HepG2 (cell line): ENCODE results near the gene RFFL. TPM values are rescaled to one million over a fixed set of nuclear protein-coding genes. Genes with fewer than 3 reads are reported as not detected.

ENCODE experiments used
- CEBPB ChIP-seq: IDR thresholded peaks from 2 replicates; pipeline ENCODE4 v1.6.1; 2011; ENCODE audit warnings: low read depth, low read length, improper control_type of control experiment, borderline replicate concordance
- HOXA5 ChIP-seq: sonication (generic); formaldehyde crosslinking; IDR thresholded peaks from 2 replicates; pipeline ENCODE4 v1.4.0; 2020; ENCODE audit warnings: missing genetic modification reagents
- polyA plus RNA-seq, 8 experiments: library from polyadenylated mRNA; depleted of rRNA in 3 of 8; stranded (reverse) in 7 of 8; unstranded in 1 of 8; fragments of >200 nt; fragmentation: Illumina TruSeq in 4 of 8; extraction: Trizol in 4 of 8; gene quantifications; 2 replicates each; pipeline versions ENCODE4 v1.2.1 to v1.2.3, GENCODE V29; 2011 to 2016; ENCODE audit warnings: low read depth in 4 of 8, missing spikeins in 1 of 8, mixed read lengths in 1 of 8; ENCODE audit not compliant: insufficient read depth in 1 of 8
- total RNA-seq, 5 experiments: library from RNA; depleted of rRNA; stranded (reverse); fragments of >200 nt; fragmentation: Illumina TruSeq; extraction: Trizol; gene quantifications; 2 replicates each; pipeline ENCODE4 v1.2.3, GENCODE V29; 2016; ENCODE audit warnings: low read depth in 1 of 5
- TF ChIP-seq, protein P1 (sequence below): sonication (generic); formaldehyde crosslinking; conservative IDR thresholded peaks from 2 replicates; pipeline ENCODE4 v1.4.0; 2020; ENCODE audit warnings: missing genetic modification reagents
- TF ChIP-seq, protein P2 (sequence below): sonication (generic); formaldehyde crosslinking; IDR thresholded peaks from 2 replicates; pipeline ENCODE4 v1.4.0; 2020; ENCODE audit warnings: low read depth, missing genetic modification reagents
- TF ChIP-seq, protein P3 (sequence below): sonication (generic); formaldehyde crosslinking; IDR thresholded peaks from 2 replicates; pipeline ENCODE4 v1.8.0; 2022; ENCODE audit warnings: mild to moderate bottlenecking, missing genetic modification reagents, moderate library complexity

The RFFL gene
- total and polyA plus RNA-seq, 2 of the 13 experiments (the other 11 are each of a cell fraction or from before 2014, with no cell fraction given) = 24.3 to 48.6 TPM

DNA sequence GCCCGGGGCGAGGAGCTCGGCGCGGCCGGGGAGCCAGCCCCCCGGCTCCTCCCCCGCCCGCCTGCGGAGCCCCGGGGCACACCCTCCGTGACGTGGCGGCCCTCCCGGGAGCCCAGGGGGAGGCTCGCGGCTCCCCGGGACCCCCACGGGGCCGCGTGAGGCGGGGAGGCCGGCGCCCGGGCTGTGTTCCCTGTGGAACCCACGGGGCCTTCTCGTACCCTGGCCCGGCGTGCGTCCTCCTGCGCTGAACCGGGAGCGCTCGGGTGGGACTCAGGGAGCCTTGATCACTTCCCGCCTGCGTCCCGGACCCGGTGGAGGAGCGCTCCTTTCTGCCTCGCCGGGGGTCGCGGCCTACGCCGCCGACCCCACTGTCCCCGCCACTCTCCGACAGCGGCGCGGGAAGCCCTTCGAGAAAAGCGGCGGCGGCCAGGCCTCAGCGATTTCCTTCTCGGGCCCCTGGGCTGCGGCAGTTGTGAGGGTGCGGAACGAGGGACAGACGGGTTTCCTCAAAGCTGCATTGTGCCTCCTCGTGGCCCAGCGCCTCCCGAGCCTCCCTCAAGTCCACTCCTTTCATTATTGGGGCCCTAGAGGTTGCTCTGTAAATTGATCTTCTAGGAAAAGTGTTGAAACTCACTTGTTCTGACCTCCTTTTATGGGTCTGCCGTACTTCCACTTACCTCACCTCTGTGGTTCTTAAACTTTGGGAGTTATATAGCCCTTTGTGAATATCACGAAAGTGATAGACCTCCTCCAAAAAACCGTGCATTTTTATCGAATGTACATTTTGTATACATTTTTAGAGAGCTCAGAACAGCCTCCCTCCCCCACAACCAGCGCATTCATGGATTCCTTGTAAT is 82.6 kb downstream of the RFFL start (continued):
- TF ChIP-seq, protein P1, sequence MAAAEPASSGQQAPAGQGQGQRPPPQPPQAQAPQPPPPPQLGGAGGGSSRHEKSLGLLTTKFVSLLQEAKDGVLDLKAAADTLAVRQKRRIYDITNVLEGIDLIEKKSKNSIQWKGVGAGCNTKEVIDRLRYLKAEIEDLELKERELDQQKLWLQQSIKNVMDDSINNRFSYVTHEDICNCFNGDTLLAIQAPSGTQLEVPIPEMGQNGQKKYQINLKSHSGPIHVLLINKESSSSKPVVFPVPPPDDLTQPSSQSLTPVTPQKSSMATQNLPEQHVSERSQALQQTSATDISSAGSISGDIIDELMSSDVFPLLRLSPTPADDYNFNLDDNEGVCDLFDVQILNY (CRISPR knock-in tag) = no peak
- 0 out of 2 replicates have a peak, but pooled peaks have one; percentile 9 for TF ChIP-seq CEBPB
- peak; percentile 57; the same call in 1 of the 2 replicates for TF ChIP-seq HOXA5 (CRISPR knock-in tag)
- TF ChIP-seq, protein P2, sequence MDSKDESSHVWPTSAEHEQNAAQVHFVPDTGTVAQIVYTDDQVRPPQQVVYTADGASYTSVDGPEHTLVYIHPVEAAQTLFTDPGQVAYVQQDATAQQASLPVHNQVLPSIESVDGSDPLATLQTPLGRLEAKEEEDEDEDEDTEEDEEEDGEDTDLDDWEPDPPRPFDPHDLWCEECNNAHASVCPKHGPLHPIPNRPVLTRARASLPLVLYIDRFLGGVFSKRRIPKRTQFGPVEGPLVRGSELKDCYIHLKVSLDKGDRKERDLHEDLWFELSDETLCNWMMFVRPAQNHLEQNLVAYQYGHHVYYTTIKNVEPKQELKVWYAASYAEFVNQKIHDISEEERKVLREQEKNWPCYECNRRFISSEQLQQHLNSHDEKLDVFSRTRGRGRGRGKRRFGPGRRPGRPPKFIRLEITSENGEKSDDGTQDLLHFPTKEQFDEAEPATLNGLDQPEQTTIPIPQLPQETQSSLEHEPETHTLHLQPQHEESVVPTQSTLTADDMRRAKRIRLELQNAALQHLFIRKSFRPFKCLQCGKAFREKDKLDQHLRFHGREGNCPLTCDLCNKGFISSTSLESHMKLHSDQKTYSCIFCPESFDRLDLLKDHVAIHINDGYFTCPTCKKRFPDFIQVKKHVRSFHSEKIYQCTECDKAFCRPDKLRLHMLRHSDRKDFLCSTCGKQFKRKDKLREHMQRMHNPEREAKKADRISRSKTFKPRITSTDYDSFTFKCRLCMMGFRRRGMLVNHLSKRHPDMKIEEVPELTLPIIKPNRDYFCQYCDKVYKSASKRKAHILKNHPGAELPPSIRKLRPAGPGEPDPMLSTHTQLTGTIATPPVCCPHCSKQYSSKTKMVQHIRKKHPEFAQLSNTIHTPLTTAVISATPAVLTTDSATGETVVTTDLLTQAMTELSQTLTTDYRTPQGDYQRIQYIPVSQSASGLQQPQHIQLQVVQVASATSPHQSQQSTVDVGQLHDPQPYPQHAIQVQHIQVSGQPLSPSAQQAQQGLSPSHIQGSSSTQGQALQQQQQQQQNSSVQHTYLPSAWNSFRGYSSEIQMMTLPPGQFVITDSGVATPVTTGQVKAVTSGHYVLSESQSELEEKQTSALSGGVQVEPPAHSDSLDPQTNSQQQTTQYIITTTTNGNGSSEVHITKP (CRISPR knock-in tag) = 0 out of 2 replicates have a peak, but pooled peaks have one; percentile 19
- TF ChIP-seq, protein P3, sequence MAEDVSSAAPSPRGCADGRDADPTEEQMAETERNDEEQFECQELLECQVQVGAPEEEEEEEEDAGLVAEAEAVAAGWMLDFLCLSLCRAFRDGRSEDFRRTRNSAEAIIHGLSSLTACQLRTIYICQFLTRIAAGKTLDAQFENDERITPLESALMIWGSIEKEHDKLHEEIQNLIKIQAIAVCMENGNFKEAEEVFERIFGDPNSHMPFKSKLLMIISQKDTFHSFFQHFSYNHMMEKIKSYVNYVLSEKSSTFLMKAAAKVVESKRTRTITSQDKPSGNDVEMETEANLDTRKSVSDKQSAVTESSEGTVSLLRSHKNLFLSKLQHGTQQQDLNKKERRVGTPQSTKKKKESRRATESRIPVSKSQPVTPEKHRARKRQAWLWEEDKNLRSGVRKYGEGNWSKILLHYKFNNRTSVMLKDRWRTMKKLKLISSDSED (CRISPR knock-in tag) = no peak
